Amygdala (tissue), 56 donors: Measurements from ENCODE around the gene ASCC1.

ENCODE experiments used
- DNase-seq, 56 donors: peaks; one replicate each; lab custom pipeline; 2025; lab: John Stamatoyannopoulos, UW

Gene ASCC1

DNA sequence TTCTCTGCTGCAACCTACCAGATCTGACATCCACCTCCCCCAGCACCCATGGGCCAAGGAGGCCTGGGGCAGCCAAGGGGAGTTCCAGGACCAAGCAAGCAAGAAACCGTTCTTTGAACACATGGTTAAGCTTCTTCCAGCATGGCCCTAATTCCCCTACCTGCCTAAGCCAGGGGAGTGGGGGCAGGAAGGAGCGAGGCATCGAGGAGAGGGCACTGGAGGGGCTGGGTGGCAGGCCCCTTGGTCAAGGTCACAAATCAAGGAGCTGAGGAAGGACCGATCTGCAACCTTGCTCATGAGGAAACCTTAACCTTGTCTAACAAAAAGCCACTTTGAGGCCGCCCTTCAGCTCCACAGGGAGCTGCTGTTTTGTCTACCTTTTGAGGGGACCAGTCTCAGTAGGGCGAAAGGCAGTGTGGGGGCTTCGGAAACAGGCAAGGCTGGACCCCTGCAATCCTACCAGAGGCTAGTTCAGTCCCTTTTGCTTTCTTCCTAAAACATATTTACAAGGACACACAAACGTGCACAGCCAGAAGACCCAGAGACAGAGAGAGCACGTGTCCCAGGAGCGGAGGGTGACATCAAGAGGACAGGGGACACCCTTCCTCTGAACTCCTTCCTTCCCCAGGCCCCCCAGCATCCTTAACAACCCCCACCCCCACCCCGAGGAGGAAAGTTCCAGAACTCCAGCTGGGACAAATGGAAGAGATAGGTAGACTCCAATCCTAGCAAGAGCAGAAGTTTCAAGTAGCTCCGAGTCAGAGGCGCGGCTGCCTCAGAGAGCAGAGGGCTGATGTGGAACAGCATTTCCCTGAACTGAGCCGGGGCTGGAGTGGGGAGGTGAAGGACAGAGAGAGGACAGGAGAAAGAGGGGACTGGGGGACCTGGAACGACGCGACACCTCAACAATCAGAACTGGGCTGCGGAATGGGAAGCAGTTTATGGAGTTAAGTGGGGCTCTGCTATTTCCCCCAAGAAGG is 155.9 kb downstream of the ASCC1 start:
- DNase-seq: no peak

DNA sequence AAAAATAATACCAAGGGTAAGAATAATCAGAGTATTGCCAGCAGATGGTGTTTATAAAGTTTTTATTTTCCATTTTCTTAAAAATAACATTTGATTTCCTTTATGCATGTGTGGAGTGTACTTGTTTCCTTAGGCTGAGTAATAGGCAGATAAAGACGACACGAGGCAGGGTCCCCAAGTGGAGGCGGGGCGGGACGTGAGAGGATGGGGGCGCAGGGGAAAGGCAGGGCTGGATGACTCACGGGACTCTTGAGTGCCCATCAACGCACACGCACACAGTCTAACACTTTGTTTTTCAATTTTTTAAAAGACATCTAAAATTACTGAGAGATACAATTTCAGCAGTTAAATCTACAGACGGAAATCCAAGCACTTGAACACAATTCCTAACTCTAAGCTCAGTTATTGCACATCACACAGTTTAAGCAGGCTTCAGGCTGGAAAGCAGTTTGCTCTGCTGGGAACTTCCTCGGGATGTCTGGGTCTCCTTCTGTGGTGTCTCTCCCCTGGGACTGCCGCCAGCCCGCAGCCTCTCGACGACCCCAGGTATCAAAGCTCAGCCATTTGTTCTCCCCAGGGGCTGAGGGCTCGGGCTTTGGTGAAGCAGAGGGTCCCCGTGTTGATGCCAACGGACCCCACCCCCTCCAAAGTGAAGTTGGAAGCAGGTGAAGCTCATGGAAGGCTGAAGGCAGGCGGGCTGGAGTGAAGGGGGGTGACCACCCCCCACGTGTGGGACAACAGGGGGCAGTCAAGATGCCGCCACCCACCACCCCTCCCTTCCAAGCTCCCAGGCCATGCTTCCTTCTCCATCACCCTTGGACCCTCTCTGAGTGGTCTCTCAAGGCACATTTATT is 156.9 kb downstream of the ASCC1 start:
- peak in 5 of 56 donors; percentile 25 to 42 (median 39) for DNase-seq

DNA sequence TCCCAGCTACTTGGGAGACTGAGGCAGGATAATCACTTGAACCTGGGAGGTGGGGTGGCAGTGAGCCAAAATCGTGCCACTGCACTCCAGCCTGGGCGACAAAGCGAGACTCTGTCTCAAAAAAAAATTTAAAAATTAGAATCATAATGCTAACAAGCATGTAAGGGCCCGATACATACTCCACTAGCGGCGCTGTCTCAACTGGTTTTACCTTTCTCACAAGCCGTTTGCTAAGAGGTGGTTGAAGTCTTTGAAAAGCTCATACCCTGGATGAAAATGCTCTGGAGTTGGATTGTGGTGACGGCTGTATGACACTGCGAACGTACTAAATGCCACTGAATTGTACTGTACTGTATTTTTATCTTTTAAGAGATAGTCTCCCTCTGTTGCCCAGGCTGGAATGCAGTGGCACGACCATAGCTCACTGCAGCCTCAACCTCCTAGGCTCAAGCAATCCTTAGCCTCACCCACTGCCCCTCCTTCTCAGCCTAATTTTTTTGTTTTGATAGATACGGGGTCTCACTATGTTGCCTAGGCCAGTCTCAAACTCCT is 157.7 kb downstream of the ASCC1 start:
- DNase-seq: no peak

DNA sequence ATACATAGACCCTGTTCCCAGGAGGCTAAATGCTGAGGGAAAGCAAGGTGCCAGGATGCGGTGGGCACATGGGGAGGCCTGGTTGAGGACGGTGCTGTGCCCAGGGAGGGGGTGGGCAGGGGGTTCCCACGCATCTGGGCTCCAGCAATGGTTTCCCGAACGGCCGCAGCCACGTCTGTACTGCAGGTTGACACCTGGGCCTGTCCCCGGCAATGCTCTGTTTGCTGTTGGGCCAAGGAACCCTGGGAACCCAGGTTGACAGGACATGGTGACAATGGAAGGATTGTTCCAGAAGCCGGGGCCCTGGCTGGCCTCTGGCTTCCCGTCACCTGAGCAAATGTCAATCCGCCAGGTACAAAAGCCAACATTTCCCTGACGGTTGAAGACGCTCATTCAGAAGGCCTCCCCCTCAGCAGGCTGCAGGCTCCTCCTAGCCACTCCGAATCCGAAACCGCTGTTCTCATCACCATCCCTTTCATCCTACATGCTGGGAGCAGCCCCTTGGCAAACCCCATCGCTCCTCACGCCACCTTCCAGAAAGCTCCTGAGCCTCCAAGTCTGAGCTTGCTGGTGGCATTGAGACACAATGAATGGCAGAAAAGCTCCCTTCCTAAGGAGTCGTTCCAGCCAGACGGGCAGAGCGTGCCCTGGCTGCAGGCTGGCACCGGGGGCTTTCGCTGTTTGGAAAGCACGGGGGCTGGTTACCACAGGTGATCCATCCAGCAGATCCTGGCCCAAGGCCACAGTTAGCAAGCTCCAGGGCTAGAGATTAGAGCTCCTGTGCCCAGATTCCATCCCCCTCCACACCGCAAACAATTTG is 158.9 kb downstream of the ASCC1 start:
- peak in 6 of 56 donors; percentile 12 to 27 (median 20) for DNase-seq

DNA sequence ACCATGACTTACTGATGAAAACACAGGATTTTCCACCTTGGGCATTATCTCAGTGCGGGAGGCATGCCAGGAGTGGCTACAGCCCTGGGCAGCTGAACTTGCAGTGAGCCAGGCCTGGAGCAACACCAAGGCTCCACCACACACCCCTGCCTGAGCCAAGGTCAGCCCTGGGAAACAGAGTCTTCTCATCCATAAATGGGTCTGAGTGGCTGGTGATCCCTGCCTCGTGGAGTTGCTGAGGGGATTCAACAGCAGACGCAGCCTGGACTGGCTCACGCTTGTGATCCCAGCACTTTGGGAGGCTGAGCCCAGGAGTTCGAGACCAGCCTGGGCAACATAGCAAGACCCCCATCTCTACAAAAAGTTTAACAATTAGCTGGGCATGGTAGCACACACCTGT is 160.0 kb downstream of the ASCC1 start:
- DNase-seq: peak in 1 of 56 donors; percentile 33

DNA sequence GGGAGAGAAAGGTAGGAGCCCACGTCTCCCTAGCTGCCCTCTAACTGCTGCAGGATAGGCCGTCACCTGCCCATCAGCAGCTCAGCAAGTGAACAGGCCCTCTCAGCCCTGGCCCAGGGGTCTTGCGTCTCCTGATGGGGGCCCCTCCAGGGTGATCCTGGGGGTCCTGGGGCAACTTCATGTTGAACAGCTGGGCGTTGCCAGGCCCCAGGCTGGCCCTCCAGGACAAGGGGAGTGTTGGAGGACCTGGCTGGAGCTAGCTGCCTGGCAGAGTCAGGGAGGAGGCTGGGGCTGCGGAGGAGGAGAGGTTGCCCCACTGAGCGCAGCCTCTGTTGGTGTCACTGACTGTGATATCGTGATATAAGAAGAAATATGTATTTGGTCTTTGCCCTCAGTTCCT is 162.4 kb downstream of the ASCC1 start:
- DNase-seq: no peak

DNA sequence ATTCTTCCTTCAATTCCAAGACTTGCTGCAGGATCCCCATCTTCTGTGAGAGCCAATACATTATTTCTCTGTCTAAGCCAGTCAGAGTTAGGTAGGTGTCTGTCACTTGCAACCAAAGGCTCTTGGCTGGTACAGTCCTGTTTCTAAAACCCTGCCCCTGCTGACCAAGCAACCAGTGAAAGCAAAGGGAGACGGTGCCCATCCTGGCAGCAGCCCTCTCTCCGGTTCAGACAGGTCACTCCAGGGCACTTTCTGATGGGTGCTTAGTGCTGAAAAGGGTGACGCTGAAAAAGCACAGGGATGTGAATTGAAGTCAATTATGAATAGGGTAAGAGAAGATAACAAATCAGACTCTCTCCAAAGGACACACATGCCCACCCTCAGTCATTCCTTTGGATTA is 165.2 kb downstream of the ASCC1 start:
- no peak for DNase-seq

DNA sequence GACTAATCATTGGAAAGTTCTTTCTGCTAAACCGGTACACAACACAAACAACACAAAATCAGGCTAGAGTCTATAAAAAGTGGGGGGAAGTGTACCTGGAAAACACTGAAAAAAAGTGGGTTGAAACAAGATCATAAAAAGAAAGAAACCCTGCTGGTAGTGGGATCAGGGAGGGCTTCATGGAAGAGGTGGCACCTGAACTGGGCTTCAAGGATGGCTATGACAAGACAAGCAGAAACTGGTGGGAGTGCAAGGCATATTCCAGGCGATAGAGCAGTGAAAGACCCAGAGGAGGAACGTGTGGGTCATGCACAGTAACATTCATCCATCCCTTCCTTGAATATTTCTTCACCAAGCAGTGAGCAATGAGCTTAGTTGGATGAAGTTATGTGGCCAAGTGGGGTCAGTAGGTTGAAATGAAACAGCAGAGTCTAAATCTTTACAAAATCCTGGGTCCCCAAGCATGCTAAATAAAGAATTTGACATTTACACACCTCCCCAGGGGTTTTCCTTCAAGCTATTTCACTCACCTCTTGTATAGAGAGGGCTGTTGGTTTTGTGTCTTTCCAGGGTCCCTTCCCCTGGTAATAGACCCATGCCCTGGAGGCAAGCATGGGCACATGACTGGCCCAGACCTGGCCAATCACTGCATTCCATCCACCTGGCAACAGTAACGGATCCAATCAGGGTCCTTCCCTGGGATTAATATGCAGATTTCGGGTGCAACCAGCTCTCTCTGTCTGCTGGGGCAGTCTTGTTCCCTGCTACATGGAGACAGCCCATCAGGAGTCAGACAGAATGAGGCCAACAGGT is 165.9 kb downstream of the ASCC1 start:
- DNase-seq: no peak

DNA sequence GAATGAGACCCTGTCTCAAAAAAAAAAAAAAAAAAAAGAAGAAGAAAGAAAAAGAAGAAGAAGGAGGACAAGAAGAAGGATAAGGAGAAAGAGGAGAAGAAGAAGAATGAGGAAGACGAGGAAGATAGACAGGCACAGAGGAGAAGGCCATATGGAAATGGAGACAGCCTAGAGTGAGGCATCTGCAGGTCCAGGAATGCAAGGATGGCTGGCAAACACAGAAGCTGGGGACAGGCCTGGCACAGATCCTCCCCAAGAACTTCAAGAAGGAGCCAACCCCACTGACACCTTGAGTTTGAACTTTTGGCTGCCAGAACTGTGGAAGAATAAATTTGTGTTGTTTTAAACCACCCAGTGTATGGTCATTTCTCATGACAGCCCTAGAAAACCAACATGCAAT is 166.6 kb downstream of the ASCC1 start:
- DNase-seq: no peak

DNA sequence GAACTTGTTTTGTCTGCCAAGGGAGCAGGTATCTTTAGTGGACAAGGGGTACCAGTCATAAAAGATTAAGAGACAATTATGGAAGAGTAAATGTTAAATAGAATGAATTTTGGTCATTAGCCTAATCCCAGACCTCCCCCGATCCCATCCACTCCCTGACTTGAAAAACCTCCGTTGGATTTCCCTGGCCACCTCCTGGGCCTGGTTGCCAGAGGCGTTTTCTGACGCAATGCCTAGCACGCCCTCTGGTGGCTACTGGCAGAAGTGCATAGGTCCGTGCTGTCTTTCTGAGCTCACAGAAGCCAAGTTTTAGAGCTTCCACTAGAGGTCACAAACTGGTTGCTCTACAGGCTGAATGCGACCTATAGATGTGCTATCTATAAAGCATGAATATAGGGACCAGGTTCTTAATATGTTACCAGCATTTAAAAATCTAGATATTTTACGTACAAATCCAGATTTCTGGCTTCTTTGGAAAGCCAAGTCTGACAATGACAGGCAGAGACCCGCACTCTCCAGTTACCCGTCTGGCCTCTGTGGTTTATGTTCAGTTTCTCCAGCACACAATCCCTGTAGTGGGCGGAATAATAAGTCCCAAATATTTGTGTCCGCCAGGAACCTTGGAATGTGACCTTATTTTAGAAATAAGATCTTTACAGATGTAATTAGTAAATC is 167.5 kb downstream of the ASCC1 start:
- peak; percentile 47 to 97 (median 85) for DNase-seq
